HTERT RPE-1 (cell line): ENCODE results near the gene ADORA1.

ENCODE experiments used
- in situ Hi-C: fragments of 300-500 bp; cut with MboI; formaldehyde crosslinking; loops from 4 replicates; pipeline ENCODE4 v1.14.3; 2020; ENCODE audit warnings: low sequenced_read_pairs

The ADORA1 gene

DNA sequence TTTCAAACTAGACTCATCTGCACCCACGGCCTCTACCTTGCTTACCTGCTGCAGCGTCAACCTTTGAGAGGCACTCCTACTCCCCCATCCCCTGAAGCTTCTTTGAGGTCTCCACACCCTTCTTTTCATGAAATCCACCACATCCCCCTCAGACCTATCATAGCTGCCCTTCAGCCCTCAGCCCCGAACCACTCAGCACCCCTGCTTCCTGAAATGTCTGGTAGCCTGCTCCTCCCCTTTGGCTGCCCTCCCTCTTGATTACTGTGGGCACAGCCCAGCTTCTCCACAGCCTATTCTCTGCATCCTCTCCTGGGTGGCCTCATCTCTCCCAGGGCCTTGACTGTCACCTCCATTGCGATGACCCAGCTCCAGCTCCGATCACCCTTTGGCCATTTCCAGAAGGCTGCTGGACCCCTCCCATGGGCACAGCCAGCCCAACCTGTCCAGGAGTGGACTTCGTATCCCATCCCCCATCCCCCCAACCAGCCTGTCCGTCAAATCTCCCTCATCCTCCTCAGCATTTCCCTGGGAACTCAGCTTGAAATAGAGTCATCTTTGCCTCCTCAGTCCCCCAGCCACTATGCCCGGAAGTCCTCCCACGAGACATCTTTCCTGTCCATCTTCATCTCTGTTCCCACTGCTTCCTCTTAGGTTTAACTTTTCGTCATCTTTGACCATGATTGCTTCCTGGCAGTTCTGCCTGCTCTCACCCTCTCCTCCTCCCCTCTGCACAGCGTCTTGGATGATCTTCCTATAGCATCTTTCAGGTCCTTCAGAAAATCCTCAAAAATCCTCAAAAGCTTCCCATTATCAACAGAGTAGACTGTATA lies 6.1 kb upstream of the ADORA1 start:
- in situ Hi-C loops: no loop called here

- in situ Hi-C loops: no loop called here
These were observed 5.4 kb upstream of the ADORA1 start for GRCh38 chr1:203122159-203122558.

DNA sequence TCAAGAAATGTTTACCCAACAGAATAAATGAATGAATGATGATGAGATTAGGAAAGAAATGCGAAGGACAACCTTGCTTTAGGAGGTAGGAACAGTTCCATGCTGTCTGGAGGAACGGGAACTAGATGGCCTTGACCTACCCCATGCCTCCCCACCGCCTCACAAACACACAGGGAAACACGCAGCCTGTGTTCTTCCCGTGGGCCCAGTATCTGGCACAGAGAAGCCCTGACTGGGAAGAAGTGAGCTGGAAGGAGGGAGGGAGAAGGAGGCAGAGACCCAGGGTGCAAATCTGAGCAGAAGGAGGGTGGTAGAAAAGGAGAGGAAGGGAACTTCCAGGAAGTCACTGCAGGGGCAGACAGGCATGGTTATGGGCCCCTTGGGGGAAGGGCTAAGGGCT lies 3.5 kb upstream of the ADORA1 start:
- in situ Hi-C loops: no loop called here

- in situ Hi-C loops: no loop called here
These were observed 2.8 kb upstream of the ADORA1 start for GRCh38 chr1:203124546-203125317.

- in situ Hi-C loops: no loop called here
These were observed 1.2 kb upstream of the ADORA1 start for GRCh38 chr1:203126151-203126865.

GRCh38 chr1:203126866-203127665 lies 460 bp upstream of the ADORA1 start:
- in situ Hi-C loops: no loop called here

DNA sequence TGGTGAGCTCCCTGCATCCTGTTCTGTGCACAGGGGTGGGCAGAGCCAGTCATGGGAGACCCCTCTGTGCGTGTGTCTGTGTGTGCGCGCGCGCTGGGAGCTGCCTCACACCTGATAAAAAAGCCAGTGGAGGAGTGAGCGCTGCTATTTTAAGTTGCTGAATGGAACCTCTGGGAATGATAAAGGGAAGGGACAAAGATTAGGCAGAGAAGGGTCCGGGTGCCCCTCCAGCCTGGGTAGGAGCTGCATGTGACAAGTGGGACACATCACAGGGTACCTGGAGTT lies 847 bp downstream of the ADORA1 start:
- in situ Hi-C loops: no loop called here

DNA sequence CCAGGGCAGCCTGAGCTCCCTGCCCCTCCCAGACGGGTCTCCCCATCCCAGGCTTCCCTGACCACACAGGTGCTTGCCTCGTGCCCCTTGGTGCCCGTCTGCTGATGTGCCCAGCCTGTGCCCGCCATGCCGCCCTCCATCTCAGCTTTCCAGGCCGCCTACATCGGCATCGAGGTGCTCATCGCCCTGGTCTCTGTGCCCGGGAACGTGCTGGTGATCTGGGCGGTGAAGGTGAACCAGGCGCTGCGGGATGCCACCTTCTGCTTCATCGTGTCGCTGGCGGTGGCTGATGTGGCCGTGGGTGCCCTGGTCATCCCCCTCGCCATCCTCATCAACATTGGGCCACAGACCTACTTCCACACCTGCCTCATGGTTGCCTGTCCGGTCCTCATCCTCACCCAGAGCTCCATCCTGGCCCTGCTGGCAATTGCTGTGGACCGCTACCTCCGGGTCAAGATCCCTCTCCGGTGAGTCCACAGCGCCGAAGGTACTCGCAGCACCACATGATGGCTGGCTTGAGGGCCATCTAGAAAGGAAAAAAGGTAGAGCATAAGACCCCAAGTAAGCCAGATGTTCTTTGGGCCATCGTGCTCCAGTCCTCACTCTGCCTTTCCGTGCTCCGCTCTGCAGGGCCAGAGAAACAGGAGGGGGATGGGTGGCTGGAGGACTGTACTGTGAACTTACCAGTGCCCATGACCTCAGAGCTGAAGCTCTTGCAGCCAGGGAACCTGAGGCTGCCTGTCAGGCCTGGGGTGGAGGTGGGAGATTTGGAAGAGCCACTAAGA lies 1.4 kb downstream of the ADORA1 start:
- in situ Hi-C loops: no loop called here

DNA sequence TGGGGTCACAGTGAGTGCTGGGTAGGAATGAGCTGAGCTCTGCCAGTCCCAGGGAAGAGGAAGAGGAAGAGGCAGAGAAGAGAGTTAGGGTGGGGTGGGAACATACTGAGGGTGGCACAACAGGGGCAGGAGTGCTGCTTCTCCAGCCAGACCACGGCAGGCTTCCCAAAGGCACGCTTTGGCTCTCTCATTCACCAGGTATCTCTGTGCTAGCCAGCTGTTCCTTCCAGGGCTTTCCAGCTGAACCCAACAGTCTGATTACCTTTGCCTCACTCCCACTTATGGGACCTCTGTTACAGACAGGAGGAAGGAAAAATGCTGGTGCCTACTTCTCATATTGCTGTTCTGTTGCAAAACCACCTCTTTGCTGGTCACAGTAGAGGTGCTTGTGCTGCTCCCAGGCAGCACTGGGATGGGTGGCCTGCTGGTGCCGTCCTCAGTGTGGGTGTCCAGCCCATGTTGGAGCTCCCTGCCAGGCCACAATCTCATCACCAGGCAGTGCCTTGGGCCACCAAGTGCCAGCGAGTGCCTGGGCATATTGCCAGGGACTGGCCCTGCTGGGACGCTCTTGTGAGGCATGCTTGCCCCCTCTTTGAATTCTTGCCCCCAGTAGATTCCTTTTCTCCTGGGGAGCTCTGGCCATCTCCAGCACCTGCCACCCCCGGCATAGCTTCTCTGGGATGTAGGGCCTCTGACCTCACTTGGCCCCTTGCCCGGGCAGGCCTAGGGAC lies 2.1 kb downstream of the ADORA1 start:
- in situ Hi-C loops: no loop called here

DNA sequence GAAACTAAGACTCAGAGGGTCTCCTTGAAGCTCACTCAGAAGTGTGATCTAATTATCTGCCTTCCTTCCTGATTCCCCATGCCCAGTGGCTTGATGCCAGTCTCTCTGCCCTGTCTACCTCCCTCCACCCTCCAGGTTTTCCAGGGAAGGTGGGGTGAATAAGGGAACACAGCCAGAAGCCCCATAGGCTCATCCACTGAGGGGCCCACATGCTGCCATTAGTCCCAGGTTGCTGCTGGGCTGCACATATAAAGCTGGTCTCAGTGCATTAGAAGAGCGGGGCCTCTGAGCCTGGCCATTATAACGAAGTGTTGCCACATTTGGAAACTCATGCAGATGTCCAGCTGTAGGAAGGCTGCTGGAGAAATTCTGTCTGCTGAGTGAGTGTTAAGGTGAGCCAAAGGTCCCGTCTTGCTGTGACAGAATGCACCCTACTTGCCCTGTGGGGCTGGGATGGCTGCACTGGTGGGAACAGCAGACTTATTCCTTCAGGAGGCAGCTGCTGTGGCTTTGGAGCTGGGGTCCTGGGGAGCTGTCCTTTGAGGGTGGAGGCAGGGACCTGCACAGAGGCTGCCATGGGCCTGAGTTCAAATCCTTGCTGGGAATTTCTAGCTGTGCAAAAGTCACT lies 2.9 kb downstream of the ADORA1 start:
- in situ Hi-C loops: no loop called here

DNA sequence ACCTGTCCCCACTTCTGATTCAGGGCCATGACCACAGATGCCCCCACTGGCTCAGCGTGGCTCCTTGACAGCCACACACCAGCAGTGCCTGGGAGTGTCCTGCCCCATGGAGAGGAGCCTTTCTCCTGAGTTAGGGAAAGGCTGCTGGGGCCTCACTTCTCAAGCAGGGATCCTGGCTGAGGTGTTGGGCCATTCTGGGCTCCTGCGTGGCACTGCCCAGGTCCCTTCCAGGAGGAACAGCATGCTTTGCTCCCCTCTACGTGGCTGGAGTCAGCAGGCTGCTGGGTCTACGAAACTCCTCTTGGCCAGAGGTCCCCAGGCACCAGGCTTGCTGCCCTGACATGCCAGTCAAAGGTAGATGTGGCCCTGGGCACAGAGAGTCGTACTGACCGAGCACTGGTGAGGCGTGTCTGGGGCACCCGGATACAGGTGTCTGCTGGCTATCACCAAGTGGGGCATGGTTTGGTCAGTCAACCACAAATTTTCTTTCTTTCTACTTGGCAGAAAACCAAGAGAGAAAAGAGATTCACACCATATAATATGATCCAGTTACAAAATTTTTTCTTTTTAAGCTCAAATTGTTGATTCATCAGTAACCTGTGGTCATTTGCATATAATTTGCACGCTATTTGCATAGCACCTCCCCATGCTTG lies 4.1 kb downstream of the ADORA1 start:
- in situ Hi-C loops: no loop called here

DNA sequence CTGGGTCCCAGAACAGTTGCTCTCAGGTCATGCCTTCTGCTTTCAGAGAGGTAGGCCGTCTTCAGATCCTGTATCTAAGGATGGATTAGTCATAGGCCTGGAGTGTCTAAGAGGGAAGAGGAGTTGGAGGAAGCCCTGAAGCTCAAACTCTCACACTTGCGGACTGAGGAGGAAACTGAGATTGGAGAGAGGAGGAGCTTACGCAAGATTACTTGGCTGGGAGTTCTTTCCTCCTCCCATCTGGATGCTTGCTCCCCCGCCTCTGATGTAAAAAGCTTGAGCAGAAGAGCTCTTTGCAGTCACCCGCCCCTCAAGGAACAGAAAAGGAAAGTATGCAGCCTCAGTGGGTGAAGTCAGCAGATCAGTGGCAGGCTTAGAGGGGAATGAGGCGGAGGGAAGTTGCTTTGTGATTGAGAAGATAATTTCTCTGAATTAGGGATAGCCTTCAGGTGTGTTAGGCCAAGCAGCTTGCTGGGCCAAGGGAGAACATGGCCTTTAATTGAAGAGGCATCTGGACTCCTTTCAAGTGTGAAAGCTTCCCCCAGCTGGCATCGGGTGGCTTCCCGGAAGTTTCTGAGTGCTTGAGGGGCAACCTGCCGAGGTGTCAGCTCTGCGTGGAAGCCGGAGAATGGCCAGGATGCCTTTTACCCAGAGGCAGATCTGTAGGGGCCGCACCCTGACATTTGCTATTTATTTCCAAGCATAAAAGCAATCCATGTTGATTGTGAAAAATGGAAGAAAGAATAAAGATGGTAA lies 6.6 kb downstream of the ADORA1 start:
- in situ Hi-C loops: no loop called here

- in situ Hi-C loops: no loop called here
These were observed 8.2 kb downstream of the ADORA1 start for GRCh38 chr1:203135636-203136305.

DNA sequence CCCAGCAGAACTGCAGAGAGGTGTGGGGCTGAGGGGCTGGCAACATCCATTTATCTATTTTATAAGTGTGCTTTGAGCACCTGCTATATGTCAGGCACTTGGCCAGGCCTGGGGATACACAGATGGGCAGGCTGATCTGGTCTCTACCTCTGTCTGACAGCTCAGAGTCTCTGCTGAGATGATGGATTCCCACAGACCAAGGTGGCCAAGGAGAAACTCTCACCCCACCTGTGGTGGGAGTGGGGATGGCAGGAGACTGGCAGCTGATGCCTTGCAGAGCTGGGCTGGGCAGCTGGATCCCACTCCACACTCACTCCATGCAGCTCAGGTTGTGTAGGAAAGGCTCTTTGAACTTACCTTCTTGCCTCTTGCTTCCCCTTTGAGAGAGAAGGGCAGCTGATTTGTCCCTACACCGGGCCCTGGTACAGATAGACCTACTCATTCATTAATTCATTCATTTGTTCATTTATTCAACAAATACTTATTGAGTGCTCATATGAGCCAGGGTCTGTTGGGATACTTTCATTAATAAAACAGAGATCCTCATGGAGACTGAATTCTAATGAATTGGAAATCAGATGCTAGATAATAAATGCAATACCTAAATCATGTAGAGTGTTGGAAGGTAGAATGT lies 9.0 kb downstream of the ADORA1 start:
- in situ Hi-C loops: no loop called here

- in situ Hi-C loops: no loop called here
These were observed 9.8 kb downstream of the ADORA1 start for GRCh38 chr1:203137324-203137723.

DNA sequence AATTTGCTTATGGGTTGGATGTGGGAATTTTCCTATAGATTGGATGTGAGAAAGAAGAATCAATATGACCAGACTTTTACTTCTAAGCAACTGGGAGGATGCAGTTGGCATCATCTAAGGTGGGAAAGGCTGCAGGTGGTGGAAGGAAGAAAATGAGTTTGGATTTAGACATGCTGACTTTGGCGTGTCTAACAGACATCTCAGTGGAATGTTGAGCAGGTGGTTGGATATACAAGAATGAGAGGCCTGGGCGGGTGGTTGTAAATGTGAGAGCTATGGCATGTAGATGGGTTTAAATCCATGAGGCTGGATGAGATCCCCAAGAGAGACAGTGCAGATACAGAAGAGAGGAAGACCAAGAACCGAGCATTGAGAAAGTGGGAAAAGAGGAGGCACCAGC lies 10.5 kb downstream of the ADORA1 start:
- in situ Hi-C loops: no loop called here

DNA sequence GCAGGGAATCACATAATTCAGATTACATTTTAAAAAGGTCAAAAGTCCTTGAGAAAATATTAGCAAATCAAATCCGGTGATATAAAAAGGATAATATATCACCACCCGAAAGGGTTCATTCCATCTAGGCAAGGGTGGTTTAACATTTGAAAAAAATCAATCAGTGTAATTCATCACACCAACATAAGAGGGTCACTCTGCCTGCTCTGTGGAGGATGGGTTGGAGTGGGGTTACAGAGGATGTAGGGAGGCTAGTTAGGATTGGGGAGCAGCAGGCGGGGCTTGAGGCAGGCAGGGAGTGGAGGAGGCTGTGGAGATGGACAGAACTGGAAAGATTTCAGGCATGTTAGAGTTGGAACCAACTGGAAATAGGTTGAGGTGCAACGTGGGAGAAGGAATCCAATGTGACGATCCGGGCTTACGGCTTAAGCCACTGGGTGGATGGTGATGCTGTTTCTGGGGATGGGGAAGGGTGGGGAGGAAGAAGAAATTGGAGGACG lies 12.5 kb downstream of the ADORA1 start:
- in situ Hi-C loops: no loop called here
